HTR-8/SVneo (cell line): Measurements from ENCODE around the gene KLHL25.

Experiments
- DNase-seq: peaks from one replicate; pipeline ENCODE4 v3.0.0; 2011; ENCODE audit warnings: low spot score, mixed read lengths; ENCODE audit not compliant: insufficient read length
- FAIRE-seq: peaks from 2 replicates; lab custom pipeline; 2011; peaks lifted over from hg19 to GRCh38; lab: Jason Lieb, UNC

KLHL25 gene

DNA sequence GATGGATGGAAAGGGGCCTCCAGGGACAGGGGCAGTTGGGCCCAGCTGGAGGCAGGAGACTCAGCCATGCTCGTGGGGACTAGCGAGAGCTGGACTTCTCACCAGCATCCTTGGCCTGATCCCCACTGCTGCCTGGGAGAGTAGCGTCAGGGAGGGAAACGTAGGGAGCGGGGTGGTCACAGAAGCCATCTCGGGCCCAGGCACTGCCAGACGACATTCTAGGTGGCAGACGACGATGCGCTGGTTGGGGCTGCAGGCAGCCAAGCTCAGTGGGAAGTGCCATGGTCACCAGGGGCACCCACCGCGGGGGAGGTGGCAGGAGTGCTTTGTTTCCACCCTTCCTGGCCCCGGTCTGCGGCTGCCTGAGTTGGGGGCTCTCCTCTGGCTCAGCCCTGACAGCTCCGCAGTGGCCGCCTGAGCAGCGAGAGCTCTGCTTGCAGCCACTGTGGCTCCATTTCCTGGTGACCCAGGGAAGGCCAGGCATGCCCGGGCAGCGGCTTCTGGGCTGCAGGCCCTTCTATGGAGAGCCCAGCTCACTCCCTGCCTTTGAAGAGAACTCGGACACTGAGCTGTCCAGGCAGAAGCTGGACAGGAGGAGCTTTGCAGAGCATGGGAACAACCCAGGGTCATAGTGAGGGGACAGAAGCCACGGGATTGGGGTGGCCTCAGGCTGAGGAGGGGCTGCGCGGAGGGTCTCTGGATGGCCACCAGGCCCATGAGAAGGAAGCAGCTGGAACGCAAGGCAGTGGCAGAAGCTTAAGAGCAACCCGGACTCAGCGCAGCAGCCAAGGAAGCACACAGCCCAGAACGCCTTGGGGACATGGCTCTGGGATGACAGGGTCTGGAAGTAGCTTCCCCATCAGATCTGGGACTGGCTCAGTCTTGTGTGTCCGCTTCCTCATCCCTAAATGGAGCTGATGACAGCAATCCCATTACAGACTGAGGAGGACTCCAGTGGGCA, 30.8 kb downstream of the KLHL25 start:
- FAIRE-seq = no peak
- no peak for DNase-seq

- FAIRE-seq = no peak
- no peak for DNase-seq
These were observed 31.6 kb downstream of the KLHL25 start for GRCh38 chr15:85763157-85763556.

- DNase-seq = no peak
- FAIRE-seq = no peak
These were observed 32.0 kb downstream of the KLHL25 start for GRCh38 chr15:85762756-85763127.

DNA sequence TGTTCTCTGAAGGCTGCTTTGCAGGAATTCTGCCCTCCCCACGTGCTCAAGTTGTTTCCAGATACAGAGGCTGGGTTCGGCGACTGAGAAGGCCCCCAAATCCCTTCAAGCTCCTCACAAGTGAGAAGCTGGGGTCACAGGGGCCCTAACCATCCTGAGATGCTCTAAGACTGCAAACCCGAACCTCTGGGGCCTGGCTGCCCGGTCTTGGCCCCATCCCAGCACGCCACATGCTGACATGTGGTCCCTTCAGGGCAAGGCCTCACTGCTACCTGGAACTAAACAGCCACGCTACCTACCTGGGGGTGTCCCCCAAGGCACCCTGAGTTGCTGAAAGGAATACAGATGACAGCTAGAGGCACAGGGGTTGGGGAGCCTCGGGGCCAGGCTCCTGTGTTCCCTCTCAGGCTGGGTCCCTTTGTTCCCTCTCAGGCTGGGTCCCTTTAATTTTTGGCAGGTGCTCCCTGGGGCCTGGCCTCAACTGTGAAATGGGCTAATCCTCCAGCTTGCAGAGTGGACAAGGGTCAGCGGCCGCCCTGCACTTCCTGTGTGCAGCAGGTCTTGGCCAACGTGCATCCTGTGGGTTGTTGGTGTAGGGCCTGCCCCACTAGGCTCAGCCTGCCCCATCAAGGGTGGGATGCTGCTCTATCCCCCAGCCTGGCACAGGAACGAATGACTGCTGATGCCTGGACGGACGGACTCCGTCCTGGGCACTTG, 32.5 kb downstream of the KLHL25 start:
- FAIRE-seq (no peak), DNase-seq (no peak)

DNA sequence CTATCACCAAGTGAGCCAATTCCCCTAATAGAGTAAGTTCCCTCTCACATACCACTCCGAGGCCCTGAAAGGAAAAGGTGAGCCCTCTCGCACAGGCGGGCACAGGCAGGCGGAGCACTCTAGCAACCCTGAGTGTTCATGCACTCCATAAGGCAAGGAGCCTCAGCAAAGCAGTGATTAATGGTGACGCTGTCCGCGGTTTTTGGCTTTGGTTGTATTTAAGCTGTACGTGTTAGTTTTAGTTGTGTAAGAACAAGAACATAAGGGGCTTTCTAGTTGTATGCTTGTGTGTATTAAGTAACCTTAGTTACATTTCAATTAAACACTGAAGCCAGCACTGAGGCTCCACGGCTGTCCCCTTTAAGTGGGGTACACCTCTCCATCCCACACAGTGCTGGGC, 33.1 kb downstream of the KLHL25 start:
- no peak for FAIRE-seq

GRCh38 chr15:85760531-85761371, 34.0 kb downstream of the KLHL25 start:
- FAIRE-seq = no peak
- DNase-seq = no peak

More for the DNA sequence above, 33.1 kb downstream of the KLHL25 start:
- DNase-seq = no peak

DNA sequence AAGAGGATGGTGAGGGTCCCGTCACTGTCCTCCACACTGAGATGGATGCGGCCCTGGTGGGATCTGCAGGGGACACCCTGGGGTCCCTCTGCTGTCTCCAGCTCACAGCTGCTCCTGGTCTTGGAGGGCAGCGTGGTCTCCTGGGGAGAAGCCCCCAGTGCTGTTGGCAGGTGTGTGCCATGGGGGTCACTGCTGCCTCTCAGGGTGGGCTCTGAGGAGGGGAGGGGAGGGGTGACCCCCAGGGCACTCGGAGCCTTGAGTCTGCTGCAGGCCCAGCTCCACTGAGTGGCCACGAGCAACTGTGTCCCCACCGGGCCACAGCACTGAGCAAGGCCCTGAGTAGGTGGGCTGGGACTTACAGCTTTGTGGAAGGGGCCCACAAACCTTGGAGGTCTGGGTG, 34.7 kb downstream of the KLHL25 start:
- no peak for DNase-seq
- no peak for FAIRE-seq

GRCh38 chr15:85759376-85759775, 35.3 kb downstream of the KLHL25 start:
- no peak for FAIRE-seq
- DNase-seq = no peak

DNA sequence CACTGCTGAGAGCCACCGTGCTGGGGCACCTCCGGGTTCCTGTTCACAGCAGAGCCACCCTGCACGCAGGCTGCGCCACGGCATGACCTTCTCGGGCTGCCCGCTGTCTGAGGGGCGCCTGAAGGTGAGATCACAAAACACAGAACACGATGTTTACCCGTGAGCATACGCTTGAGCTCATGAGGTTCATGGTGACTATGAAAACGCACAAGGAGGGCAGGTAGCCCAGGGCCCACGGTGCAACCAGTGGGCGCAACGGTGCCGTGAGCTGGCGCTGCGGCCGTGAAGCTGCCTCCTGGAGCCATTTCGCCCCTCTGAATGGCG, 36.1 kb downstream of the KLHL25 start:
- FAIRE-seq (no peak), DNase-seq (no peak)

DNA sequence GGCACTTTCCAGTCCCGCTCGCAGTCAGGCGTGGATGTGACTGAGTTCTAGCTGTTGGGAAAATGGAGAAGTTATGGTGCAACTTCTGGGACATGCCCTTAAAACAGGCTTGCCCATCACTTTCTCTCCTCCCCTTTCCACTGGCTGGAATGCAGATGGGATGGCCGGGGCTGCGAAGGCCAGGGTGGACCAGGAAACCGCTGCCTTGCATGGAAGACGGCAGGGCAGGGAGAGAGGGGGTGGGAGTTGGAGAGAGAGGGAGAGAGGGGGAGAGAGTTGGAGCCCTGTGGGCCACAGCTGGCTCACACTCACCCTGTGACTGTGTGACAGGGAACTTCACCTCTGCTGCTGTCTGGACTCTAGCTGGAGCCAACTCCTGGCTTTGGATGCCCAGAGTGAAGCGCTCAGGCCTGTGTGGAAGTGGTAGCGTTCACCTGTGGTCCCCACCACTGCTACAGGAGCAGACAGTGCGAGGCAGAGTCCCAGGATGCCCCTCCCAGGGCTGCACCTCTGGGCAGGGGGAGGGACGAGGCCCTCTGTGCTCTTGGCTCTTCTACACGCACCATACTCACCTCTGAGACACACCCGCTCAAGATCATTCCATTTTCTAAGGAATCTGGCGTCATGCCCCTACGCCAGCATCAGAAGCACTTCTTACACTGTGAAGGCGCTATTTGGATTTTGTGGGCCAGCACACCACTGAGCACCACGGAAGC, 36.6 kb downstream of the KLHL25 start:
- DNase-seq (no peak), FAIRE-seq (no peak)

- DNase-seq (no peak), FAIRE-seq (no peak)
These were observed 37.4 kb downstream of the KLHL25 start for GRCh38 chr15:85757073-85757938.

DNA sequence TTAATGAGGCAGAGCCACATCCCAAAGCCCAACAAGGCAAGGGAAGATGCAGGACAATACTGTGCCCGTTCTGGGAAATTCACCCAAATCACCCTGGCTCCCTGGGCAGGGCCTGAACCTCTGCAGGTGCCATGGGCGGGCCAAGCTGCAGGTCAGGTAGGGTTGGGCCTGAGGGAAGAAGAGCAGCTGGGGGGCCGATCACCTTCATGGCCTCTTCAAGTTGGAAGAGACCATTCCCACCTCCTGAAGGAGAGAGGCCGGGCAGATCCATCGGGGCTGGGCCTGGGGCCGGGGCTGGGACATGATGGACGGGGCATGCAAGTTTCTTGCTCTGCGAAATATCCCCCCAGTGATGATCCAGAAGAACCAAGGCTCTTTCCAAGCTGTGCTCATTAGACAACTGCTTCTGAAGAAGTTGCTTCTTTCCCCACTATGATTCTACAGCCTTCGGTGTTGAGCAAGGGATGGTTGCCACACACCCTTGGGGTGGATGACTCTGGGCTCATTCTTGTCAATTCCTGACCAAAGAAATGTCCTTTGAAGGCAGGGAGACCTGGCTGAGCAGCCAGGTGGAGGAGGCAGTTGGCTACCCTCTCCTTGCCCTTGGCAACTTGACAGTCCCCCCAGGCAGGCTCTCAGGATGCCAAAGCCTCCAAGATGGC, 38.2 kb downstream of the KLHL25 start:
- FAIRE-seq (no peak), DNase-seq (no peak)

- FAIRE-seq (no peak), DNase-seq (no peak)
These were observed 38.8 kb downstream of the KLHL25 start for GRCh38 chr15:85755942-85756341.

DNA sequence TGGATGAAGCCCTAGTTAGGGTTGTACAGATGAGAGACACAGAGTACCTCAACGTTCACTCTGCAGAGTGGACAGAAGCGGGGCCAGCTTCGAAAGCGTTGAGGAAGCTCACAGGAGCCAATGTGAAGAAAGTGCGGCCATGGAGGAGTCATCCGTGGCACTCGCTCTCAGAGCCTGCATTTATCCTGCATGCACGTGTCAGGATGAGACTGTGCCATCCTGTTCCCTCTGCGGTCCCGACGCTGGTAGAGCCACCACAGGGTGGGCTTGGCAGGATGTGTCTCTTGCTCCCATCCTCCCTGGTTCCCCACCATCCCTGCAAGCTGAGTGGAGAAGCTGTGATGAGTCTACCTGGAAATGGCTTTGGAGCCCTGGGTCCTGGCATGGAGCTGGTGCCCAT, 39.3 kb downstream of the KLHL25 start:
- DNase-seq (no peak), FAIRE-seq (no peak)

- FAIRE-seq (no peak), DNase-seq (no peak)
These were observed 39.7 kb downstream of the KLHL25 start for GRCh38 chr15:85754989-85755388.

DNA sequence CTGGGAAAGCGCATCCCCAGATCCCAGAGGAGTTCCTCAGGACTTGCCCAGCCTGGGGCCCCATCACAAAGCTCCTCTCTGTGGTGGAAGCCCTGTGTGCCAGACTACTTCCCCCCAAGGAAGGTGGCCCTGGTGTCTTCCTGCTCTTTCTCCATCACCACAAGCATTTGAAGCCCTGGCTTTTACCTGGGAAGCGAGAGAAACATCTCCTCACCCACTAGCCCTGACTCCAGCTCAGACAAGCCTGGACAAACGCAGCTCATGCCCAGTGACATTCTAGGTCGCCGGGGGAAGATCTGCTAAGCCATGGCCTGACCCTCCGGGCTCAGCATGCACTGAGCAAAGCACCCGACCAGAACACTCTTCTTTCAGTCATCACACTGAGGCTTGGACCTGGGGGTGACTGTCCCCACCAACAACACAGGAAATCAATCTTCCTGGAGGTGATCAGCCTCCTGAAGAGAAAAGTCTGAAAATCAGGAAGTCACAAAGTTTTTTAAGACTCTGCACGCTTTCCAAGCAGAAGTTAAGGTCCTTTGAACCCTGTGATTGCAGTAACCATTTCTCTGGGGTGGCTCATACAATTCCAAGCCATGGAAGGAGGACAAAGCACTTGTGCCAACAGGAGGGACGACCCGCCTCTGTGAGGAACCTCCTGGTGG, 40.8 kb downstream of the KLHL25 start:
- no peak for FAIRE-seq
- no peak for DNase-seq

DNA sequence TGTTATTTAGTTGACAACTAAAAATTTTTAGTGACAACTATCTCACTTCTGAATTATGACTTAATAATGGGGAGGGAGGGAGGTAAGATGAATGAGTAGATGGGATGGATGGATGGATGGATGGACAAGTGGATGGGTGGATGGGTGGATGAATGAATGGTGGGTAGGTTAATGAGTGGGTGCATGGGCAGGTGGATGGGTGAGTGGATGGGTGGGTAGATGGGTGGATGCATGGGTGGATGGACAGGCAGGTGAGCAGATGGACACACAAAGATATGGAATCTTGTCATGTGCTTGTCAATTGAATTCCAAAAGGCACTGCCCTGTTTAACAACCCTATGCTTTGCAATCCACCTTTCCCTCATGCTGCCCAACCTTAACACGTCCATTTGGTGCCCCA, 41.5 kb downstream of the KLHL25 start:
- DNase-seq = no peak
- FAIRE-seq = no peak

- no peak for DNase-seq
- no peak for FAIRE-seq
These were observed 42.2 kb downstream of the KLHL25 start for GRCh38 chr15:85752491-85752961.
